Keratinocyte (primary cell): ENCODE data around the gene EPHX1. TPM values are rescaled to one million over a fixed set of nuclear protein-coding genes. Genes with fewer than 3 reads are reported as not detected.

Experiments used
- DNase-seq: peaks from one replicate; pipeline ENCODE4 v3.0.0-alpha.2; 2011; ENCODE audit warnings: low read depth, missing footprints, low spot score
- FAIRE-seq: peaks from 2 replicates; lab custom pipeline; 2011; peaks lifted over from hg19 to GRCh38; lab: Jason Lieb, UNC
- H2AFZ ChIP-seq: 2 replicates; pipeline ENCODE4 v1.6.0; 2012; ENCODE audit warnings: low read length, control low read depth, inconsistent platforms; ENCODE audit not compliant: control insufficient read depth
- H3K27ac ChIP-seq: 2 replicates; pipeline ENCODE4 v1.5.1; 2011; ENCODE audit warnings: low read length; ENCODE audit not compliant: control insufficient read depth, insufficient read depth
- H3K27me3 ChIP-seq: 3 replicates; pipeline ENCODE4 v1.6.0; 2011; ENCODE audit warnings: low read length; ENCODE audit not compliant: control insufficient read depth, insufficient read depth; ENCODE audit errors: extremely low read depth
- H3K36me3 ChIP-seq, 2 experiments: 2 replicates in 1 of 2; 3 replicates in 1 of 2; pipeline ENCODE4 v1.5.1; 2011; ENCODE audit warnings: low read length in 2 of 2, mild to moderate bottlenecking in 1 of 2; ENCODE audit not compliant: control insufficient read depth in 2 of 2, insufficient read depth in 2 of 2; ENCODE audit errors: extremely low read depth in 1 of 2
- H3K4me1 ChIP-seq: 3 replicates; pipeline ENCODE4 v1.5.1; 2011; ENCODE audit warnings: low read length; ENCODE audit not compliant: control insufficient read depth, insufficient read depth; ENCODE audit errors: extremely low read depth
- H3K4me2 ChIP-seq: 3 replicates; pipeline ENCODE4 v1.6.0; 2011; ENCODE audit warnings: low read depth, low read length; ENCODE audit not compliant: control insufficient read depth, insufficient read depth; ENCODE audit errors: extremely low read depth
- H3K4me3 ChIP-seq, 3 experiments: fragments of 200-600 bp in 1 of 3; sonication (generic) in 1 of 3; 2 replicates in 2 of 3; 3 replicates in 1 of 3; pipeline ENCODE4 v1.5.1; 2011 to 2016; ENCODE audit warnings: low read length in 3 of 3, mild to moderate bottlenecking in 3 of 3, control low read depth in 2 of 3, inconsistent platforms in 1 of 3, low read depth in 1 of 3, mixed read lengths in 1 of 3, mixed run types in 1 of 3, moderate library complexity in 1 of 3; ENCODE audit not compliant: control insufficient read depth in 2 of 3, insufficient read depth in 2 of 3; ENCODE audit errors: extremely low read depth in 1 of 3
- H3K79me2 ChIP-seq: 2 replicates; pipeline ENCODE4 v1.6.0; 2012; ENCODE audit warnings: low read length; ENCODE audit not compliant: control insufficient read depth, insufficient read depth
- H3K9ac ChIP-seq: 3 replicates; pipeline ENCODE4 v1.6.0; 2011; ENCODE audit warnings: low read length; ENCODE audit not compliant: control insufficient read depth, insufficient read depth; ENCODE audit errors: extremely low read depth
- H3K9me1 ChIP-seq: 3 replicates; pipeline ENCODE4 v1.6.0; 2011; ENCODE audit warnings: low read length; ENCODE audit not compliant: control insufficient read depth, insufficient read depth; ENCODE audit errors: extremely low read depth
- H3K9me3 ChIP-seq: 2 replicates; pipeline ENCODE4 v1.5.1; 2012; ENCODE audit warnings: low read depth, low read length; ENCODE audit not compliant: control insufficient read depth
- H4K20me1 ChIP-seq: 3 replicates; pipeline ENCODE4 v1.6.0; 2011; ENCODE audit warnings: low read length; ENCODE audit not compliant: control insufficient read depth, insufficient read depth; ENCODE audit errors: extremely low read depth
- CTCF ChIP-seq, 3 experiments: IDR thresholded peaks in 1 of 3; conservative IDR thresholded peaks in 1 of 3; optimal IDR thresholded peaks in 1 of 3; 2 replicates in 2 of 3; 3 replicates in 1 of 3; pipeline versions ENCODE3 to v1.5.1; 2011; ENCODE audit warnings: low read length in 3 of 3, mild to moderate bottlenecking in 3 of 3, moderate library complexity in 2 of 3, control low read depth in 1 of 3, inconsistent platforms in 1 of 3; ENCODE audit not compliant: insufficient read depth in 2 of 3; ENCODE audit errors: extremely low read depth in 1 of 3
- EZH2 ChIP-seq: IDR thresholded peaks from one replicate; pipeline ENCODE4 v1.6.1; 2012; ENCODE audit warnings: inconsistent platforms, mild to moderate bottlenecking, low read length, moderate library complexity
- dilution Hi-C: fragments of 300-500 bp; cut with MboI; formaldehyde crosslinking; loops from one replicate; pipeline ENCODE4 v1.7.0; 2020; ENCODE audit warnings: low sequenced_read_pairs; ENCODE audit not compliant: extremely low pct_ligation_motif_present
- polyA plus RNA-seq, 5 experiments: library from polyadenylated mRNA; depleted of rRNA in 3 of 5; stranded (reverse) in 3 of 5; stranded (forward) in 1 of 5; unstranded in 1 of 5; fragments of >200 nt; gene quantifications; 1 replicate in 1 of 5; 2 replicates in 3 of 5; 3 replicates in 1 of 5; pipeline versions ENCODE4 v1.2.1 to v1.2.3, GENCODE V29; 2011 to 2012; ENCODE audit warnings: missing spikeins in 2 of 5, low read depth in 1 of 5, low replicate concordance in 1 of 5

The EPHX1 gene
- polyA plus RNA-seq, 1 donor (not counting 4 experiments of a cell fraction or from before 2014, with no cell fraction given): 6.4 TPM

GRCh38 chr1:225891229-225891972, 81.5 kb downstream of the EPHX1 start:
- H3K27ac ChIP-seq: no peak overlapping the region
- H3K4me2 ChIP-seq: no peak overlapping the region
- H3K9ac ChIP-seq: no peak overlapping the region
- no peaks in the 10 kb centered on the region for H3K9me3 ChIP-seq
- no peak for TF ChIP-seq EZH2
- TF ChIP-seq CTCF (optimal IDR thresholded peaks at IDR 0.05 in 1 of 3, IDR thresholded peaks at IDR 0.05 in 1 of 3, conservative IDR thresholded peaks at IDR 0.05 in 1 of 3; ENCODE audit: extremely low read depth in 1 of 3, insufficient read depth in 2 of 3, low read length in 3 of 3): no peak
- no peaks in the 10 kb centered on the region for H3K27me3 ChIP-seq
- H3K36me3 ChIP-seq: no peaks in the 10 kb centered on the region
- no peak for DNase-seq
- H3K9me1 ChIP-seq: no peaks in the 10 kb centered on the region
- dilution Hi-C loops: no loop called here
- no peaks in the 10 kb centered on the region for H3K79me2 ChIP-seq
- H4K20me1 ChIP-seq: no peaks in the 10 kb centered on the region
- H3K4me3 ChIP-seq: no peak overlapping the region
- no peak overlapping the region for H2AFZ ChIP-seq
- no peak for FAIRE-seq
- peaks cover 2% of the 10 kb centered on the region for H3K4me1 ChIP-seq

GRCh38 chr1:225892307-225892706, 82.4 kb downstream of the EPHX1 start:
- Histone ChIP-seq H3K9me1 (no peaks in the 10 kb centered on the region), H3K9me3 (no peaks in the 10 kb centered on the region), H3K36me3 (no peaks in the 10 kb centered on the region), H3K4me3 (no peak overlapping the region), H3K79me2 (no peaks in the 10 kb centered on the region), H3K9ac (no peak overlapping the region), H3K4me1 (peaks cover 10% of the 10 kb centered on the region), H3K27me3 (no peaks in the 10 kb centered on the region), H4K20me1 (no peaks in the 10 kb centered on the region), H3K27ac (no peak overlapping the region), H3K4me2 (no peak overlapping the region), H2AFZ (no peak overlapping the region)
- DNase-seq: no peak
- no peak for FAIRE-seq
- dilution Hi-C loops: no loop called here
- TF ChIP-seq CTCF (optimal IDR thresholded peaks at IDR 0.05 in 1 of 3, IDR thresholded peaks at IDR 0.05 in 1 of 3, conservative IDR thresholded peaks at IDR 0.05 in 1 of 3; ENCODE audit: extremely low read depth in 1 of 3, insufficient read depth in 2 of 3, low read length in 3 of 3): no peak
- TF ChIP-seq EZH2: no peak

Other genes starting within 250 kb of the EPHX1 start
- gene ENAH, start 157.0 kb upstream of the EPHX1 start, polyA plus RNA-seq: 50.2 to 63.8 TPM (median 61.0 TPM) in 3 replicates
- gene SRP9, start 32.3 kb upstream of the EPHX1 start, polyA plus RNA-seq: 220 to 441 TPM (median 254 TPM) in 3 replicates
- gene TMEM63A, start 72.3 kb downstream of the EPHX1 start, polyA plus RNA-seq: 15.7 to 18.7 TPM (median 16.5 TPM) in 3 replicates
- not detected in 3 replicates for gene LEFTY1, start 79.0 kb downstream of the EPHX1 start, polyA plus RNA-seq
- gene PYCR2, start 114.1 kb downstream of the EPHX1 start, polyA plus RNA-seq: 45.5 to 62.3 TPM (median 49.5 TPM) in 3 replicates
- gene LEFTY2, start 131.1 kb downstream of the EPHX1 start, polyA plus RNA-seq: not detected in 3 replicates
- gene SDE2, start 189.2 kb downstream of the EPHX1 start, polyA plus RNA-seq: 11.3 to 15.9 TPM (median 13.4 TPM) in 3 replicates